Measurements from ENCODE around the gene TRABD2B. TPM values are rescaled to one million over a fixed set of nuclear protein-coding genes. Genes with fewer than 3 reads are reported as not detected.

Gene TRABD2B
- polyA plus RNA-seq, 1 donor from 2014 or later = not detected

DNA sequence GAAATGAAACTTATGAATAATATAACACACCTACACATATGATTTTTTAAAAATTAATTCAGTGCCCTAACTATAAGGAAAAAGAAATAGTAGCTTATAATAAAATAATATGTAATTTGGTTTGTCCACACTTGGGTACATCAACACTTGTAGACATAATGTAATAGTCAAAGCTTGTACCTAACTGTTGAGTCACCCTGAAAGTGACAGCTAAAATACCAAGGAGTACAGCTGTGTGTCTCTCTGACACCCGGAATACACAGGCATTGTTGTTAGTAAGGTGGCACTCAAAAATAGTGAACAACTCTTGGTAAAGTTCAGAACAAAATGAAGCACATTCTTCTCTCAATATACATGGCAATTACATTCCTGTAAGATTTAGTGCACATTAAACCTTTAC lies 243.4 kb downstream of the TRABD2B start:
- Mint-ChIP-seq H3K36me3 (no peaks in the 10 kb centered on the region), H3K27me3 (peaks cover 6% of the 10 kb centered on the region), H3K9me3 (no peaks in the 10 kb centered on the region), H3K4me1 (no peaks in the 10 kb centered on the region), H3K4me3 (no peak overlapping the region), H3K27ac (no peak overlapping the region)

DNA sequence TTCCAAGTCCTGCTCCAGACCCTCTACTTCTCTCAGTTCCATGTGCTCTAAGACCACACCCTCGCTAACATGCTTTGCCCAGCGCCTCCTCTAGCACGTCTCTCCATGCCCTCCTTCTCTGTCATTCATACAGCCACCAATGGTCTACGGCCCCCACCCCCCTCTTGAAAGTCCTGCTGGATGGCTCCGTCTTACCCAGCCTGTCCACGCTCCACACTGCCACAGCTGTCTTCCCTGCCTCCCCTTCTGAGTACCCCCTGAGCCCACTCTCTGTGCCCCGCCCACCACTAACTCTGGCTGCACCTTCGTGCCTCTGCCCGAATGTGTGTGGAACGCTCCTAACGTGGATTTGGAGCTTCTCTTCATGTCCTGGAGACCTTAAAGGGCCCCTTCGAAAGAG lies 244.6 kb downstream of the TRABD2B start:
- Mint-ChIP-seq H3K27ac (no peak overlapping the region), H3K4me3 (no peak overlapping the region)

GRCh38 chr1:47751996-47752451 lies 245.2 kb downstream of the TRABD2B start:
- H3K27me3 Mint-ChIP-seq = no peaks in the 10 kb centered on the region
- H3K27ac Mint-ChIP-seq = no peak overlapping the region
- H3K4me1 Mint-ChIP-seq = no peaks in the 10 kb centered on the region
- H3K4me3 Mint-ChIP-seq = no peak overlapping the region
- no peaks in the 10 kb centered on the region for H3K36me3 Mint-ChIP-seq
- H3K9me3 Mint-ChIP-seq = no peaks in the 10 kb centered on the region

More for the DNA sequence above, 244.6 kb downstream of the TRABD2B start:
- H3K27me3 Mint-ChIP-seq = peaks cover under 1% of the 10 kb centered on the region
- H3K36me3 Mint-ChIP-seq = no peaks in the 10 kb centered on the region
- no peaks in the 10 kb centered on the region for H3K4me1 Mint-ChIP-seq
- H3K9me3 Mint-ChIP-seq = no peaks in the 10 kb centered on the region

- Mint-ChIP-seq H3K4me3 (no peak overlapping the region), H3K9me3 (no peaks in the 10 kb centered on the region), H3K27ac (no peak overlapping the region), H3K36me3 (no peaks in the 10 kb centered on the region), H3K27me3 (peaks cover 4% of the 10 kb centered on the region), H3K4me1 (no peaks in the 10 kb centered on the region)
Observed at GRCh38 chr1:47751193-47751592, 246.0 kb downstream of the TRABD2B start.

DNA sequence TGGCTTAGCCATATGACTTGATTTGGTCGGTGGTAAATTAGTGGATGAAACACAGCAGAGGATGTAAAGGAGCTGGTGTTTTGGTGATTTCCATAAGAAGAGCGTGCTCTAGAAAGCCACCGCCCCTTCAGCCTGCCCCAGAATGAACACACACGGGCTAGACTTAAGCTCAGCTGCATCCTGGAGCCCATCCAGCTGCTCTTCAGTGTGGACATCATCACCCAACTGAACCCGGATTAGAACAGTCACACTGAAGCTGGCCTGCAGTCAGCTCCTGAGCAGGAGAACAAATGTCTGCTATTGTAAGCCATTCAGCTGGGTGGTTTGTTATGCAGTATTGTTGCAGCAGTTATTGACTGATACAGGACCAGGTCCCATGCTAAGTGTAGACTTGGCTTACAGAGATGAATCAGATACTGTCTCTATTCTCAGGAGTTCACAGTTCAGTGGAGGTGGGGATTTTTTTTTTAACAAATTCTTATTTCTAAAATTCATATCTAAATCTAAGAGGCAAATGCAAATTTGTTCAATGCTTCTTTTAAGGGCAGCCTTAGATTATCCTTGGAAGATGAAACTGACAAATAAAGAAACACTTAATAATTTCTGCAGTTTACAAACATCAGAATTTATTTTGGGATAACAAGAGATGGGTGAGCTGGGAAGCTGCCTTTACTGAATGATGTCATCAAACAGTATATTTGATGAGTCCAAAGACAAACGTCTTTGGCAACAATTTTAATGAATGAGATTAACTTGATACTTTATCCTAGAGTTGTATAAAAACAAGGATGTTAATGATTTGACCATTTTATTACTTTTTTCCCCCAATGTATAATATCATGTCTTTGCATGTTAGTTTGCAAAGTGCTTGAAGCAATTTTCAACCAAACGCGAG lies 251.2 kb downstream of the TRABD2B start:
- H3K27ac Mint-ChIP-seq = no peak overlapping the region
- peaks cover 0 to 8% (median 6%) of the 10 kb centered on the region in 3 donors for H3K9me3 Mint-ChIP-seq
- H3K36me3 Mint-ChIP-seq = no peaks in the 10 kb centered on the region
- peaks cover 0 to 2% (median 0%) of the 10 kb centered on the region in 3 donors for H3K4me1 Mint-ChIP-seq
- H3K27me3 Mint-ChIP-seq = peaks cover 4% of the 10 kb centered on the region
- no peak overlapping the region for H3K4me3 Mint-ChIP-seq

DNA sequence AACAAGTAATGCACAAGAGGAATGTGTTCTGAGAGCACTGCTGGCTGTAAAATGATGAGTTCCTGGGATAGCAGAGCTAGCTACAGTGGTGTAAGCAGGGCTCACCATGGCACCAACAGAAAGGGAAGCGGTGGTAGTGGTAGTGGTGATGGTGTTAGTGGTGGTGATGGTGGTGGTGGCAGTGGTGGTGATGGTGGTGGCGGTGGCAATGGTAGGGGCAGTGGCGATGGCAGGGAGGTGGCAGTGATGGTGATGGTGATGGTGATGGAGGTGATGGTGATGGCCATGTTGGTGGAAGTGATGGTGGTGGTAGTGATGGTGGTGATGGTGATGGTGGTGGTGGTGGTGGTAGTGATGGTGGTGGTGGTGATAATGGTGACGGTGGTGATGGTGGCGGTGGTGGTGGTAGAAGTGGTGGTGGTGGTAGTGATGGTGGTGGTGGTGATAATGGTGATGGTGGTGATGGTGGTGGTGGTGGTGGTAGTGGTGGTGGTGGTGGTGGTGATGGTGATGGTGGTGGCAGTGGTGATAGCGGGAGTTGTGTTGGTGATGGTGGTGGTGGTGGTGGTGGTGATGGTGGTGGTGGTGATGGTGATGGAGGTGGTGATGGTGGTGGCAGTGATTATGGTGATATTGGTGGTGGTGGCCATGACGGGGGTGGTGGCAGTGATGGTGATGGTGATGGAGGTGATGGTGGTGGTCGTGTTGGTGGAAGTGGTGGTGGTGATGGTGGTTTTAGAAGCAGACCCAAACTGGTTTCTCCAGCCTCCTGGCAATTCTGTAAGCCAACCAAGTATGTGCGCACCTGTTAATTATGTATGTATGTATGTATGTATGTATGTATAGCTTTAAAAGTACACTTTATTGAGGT lies 254.1 kb downstream of the TRABD2B start:
- Mint-ChIP-seq H3K27ac (no peak overlapping the region), H3K4me3 (no peak overlapping the region), H3K4me1 (peaks cover 0 to 2% (median 0%) of the 10 kb centered on the region in 3 donors), H3K36me3 (no peaks in the 10 kb centered on the region), H3K27me3 (peaks cover 21% of the 10 kb centered on the region), H3K9me3 (peaks cover 2 to 11% (median 10%) of the 10 kb centered on the region in 3 donors)

DNA sequence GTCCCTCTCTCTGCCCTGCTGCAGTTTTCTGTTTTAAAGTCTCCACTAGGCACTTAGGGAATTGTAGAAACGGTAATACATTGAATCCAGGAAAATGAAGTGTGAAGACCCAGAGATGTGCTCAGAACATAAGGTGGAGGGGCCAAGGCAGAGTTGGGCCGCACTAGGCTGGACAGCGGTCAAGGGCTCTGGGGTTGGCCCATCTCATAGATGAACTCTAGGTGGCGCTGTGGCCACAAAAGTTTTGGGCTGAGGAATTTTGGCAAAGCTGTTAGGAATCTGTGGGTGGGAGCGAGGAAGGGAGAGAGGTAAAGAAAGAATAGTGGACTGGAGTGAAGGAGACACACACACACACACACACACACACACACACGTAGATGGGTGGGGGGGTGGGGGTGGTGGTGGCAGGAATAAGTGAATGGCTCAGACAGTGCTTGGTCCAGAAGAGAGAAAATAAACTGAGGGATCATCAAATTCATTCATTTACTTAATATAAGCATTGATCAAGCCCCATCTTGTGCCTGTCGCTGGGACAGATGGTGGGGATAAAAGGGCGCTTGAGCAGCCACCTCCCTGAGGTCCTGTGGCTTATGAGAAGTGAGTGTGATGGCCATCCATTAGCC lies 258.5 kb downstream of the TRABD2B start:
- peaks cover 29% of the 10 kb centered on the region for H3K27me3 Mint-ChIP-seq

GRCh38 chr1:47732489-47732888 lies 264.7 kb downstream of the TRABD2B start:
- H3K4me3 Mint-ChIP-seq = no peak overlapping the region
- no peaks in the 10 kb centered on the region for H3K36me3 Mint-ChIP-seq
- peaks cover 11% of the 10 kb centered on the region for H3K27me3 Mint-ChIP-seq
- no peak overlapping the region for H3K27ac Mint-ChIP-seq
- no peaks in the 10 kb centered on the region for H3K4me1 Mint-ChIP-seq
- H3K9me3 Mint-ChIP-seq = no peaks in the 10 kb centered on the region

More for the DNA sequence above, 258.5 kb downstream of the TRABD2B start:
- Mint-ChIP-seq H3K36me3 (no peaks in the 10 kb centered on the region), H3K9me3 (peaks cover 2 to 11% (median 10%) of the 10 kb centered on the region in 3 donors), H3K4me3 (no peak overlapping the region), H3K27ac (no peak overlapping the region), H3K4me1 (peaks cover 0 to 2% (median 0%) of the 10 kb centered on the region in 3 donors)

DNA sequence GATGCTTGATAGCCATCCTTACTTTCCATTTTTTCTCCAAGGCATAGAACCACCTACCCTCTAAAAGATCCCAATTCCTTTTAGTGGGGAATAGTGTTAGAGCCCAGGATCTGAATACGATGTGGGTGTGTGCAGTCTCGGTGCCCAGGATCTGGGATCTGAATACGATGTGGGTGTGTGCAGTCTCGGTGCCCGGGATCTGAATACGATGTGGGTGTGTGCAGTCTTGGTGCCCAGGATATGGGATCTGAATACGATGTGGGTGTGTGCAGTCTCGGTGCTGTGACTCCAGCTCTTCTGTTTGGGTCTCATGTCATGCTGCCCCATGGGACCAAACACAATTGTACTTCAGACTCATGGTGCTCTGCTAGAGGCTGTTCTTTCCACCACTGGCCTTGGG lies 265.5 kb downstream of the TRABD2B start:
- Mint-ChIP-seq H3K36me3 (no peaks in the 10 kb centered on the region), H3K4me1 (no peaks in the 10 kb centered on the region), H3K9me3 (no peaks in the 10 kb centered on the region), H3K4me3 (no peak overlapping the region), H3K27me3 (peaks cover 3% of the 10 kb centered on the region), H3K27ac (no peak overlapping the region)

- H3K4me3 Mint-ChIP-seq = no peak overlapping the region
- H3K9me3 Mint-ChIP-seq = no peaks in the 10 kb centered on the region
- H3K4me1 Mint-ChIP-seq = peaks cover 3 to 9% (median 9%) of the 10 kb centered on the region in 3 donors
- H3K36me3 Mint-ChIP-seq = no peaks in the 10 kb centered on the region
- peaks cover 17% of the 10 kb centered on the region for H3K27me3 Mint-ChIP-seq
- H3K27ac Mint-ChIP-seq = no peak overlapping the region
Observed at GRCh38 chr1:47729685-47730084, 267.5 kb downstream of the TRABD2B start.

DNA sequence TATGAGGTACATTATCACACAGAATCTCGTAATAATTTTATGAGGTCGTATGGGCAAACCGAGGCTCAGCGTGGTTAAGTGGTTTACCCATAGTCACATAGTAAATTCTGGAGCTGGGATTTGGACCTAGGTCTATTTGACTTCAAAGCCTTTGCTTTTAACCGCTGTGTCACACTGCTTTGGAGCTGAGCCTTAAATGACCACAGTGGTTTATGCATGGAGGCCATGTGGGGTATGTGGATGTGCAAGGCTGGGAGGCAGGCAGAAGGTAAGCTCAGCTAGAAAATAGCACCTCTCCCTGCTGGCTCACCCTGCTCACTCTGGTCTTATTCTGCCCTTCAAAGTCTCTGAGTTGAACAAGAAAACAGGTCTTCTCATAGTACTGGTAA lies 269.5 kb downstream of the TRABD2B start:
- Mint-ChIP-seq H3K4me3 (no peak overlapping the region), H3K9me3 (no peaks in the 10 kb centered on the region), H3K4me1 (peaks cover 3 to 9% (median 9%) of the 10 kb centered on the region in 3 donors), H3K36me3 (no peaks in the 10 kb centered on the region), H3K27ac (no peak overlapping the region), H3K27me3 (peaks cover 23% of the 10 kb centered on the region)

- H3K4me1 Mint-ChIP-seq = peaks cover 3 to 9% (median 9%) of the 10 kb centered on the region in 3 donors
- no peaks in the 10 kb centered on the region for H3K36me3 Mint-ChIP-seq
- peaks cover 23% of the 10 kb centered on the region for H3K27me3 Mint-ChIP-seq
- no peak overlapping the region for H3K27ac Mint-ChIP-seq
- H3K4me3 Mint-ChIP-seq = no peak overlapping the region
- no peaks in the 10 kb centered on the region for H3K9me3 Mint-ChIP-seq
Observed at GRCh38 chr1:47727051-47727696, 270.0 kb downstream of the TRABD2B start.

DNA sequence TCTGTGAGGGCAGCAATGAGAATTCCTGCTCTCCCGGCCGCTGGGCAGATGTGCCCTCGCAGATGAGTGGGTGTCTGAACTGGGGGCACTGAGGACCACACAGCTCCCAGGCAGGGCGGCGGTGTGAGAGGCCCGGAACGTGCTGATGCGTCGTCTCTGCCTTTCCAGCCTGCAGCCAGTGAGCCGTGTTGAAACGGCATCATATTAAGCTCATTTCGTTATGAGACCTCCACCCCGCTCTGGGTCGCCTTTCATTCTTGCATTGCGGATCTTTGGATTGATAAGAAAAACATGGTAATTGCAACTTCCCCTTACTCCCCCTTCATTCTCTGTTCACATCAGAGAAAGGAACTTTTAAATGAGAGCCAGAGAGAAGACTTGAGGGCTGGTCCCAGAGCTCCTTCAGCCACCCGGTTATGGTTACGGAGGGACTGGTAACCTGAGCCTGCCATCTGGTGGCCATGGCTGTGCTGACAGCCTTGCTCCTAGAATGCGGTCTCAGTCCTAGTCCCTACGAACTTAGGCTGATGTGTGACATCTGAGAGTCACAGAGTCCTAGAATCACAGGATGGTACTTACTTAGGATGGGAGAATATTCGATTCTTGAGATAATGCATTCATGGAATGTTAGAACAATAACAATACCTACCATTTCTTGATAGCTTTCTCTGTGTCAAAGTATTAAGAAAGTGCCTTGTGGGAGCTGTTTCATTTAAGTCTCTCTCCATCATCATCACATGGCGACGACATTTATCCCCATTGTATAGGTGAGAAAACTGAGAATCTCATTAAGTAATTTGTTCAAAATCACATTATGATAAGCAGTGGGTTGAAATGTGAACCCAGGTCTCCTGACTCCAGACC lies 271.0 kb downstream of the TRABD2B start:
- peak overlapping the region in 3 of 4 donors; percentile 58 to 72 (median 60) for H3K4me3 Mint-ChIP-seq
- H3K4me1 Mint-ChIP-seq = peaks cover 3 to 9% (median 9%) of the 10 kb centered on the region in 3 donors
- H3K27me3 Mint-ChIP-seq = peaks cover 23% of the 10 kb centered on the region
- H3K9me3 Mint-ChIP-seq = no peaks in the 10 kb centered on the region
- H3K36me3 Mint-ChIP-seq = no peaks in the 10 kb centered on the region
- H3K27ac Mint-ChIP-seq = peak overlapping the region in 1 of 3 donors; percentile 77

All from IgD-negative memory B cell (primary cell).